Colon (tissue), 2 donors: Measurements from ENCODE around the gene CTNNA2.
A peak's percentile ranks its signal among the peaks of the same experiment; 100 is the strongest.

Experiments
- FAIRE-seq: peaks from 2 replicates; lab custom pipeline; 2012; peaks lifted over from hg19 to GRCh38; lab: Jason Lieb, UNC
- donor health status: control.
- donor health status: control.

The CTNNA2 gene

GRCh38 chr2:80035749-80036285 is 523.0 kb downstream of the CTNNA2 start:
- no peak for FAIRE-seq

- no peak for FAIRE-seq
Observed at GRCh38 chr2:80037310-80037709, 524.5 kb downstream of the CTNNA2 start.

GRCh38 chr2:80040226-80040625 is 527.4 kb downstream of the CTNNA2 start:
- no peak for FAIRE-seq

- no peak for FAIRE-seq
Observed at GRCh38 chr2:80042635-80043034, 529.8 kb downstream of the CTNNA2 start.

- FAIRE-seq = no peak
Observed at GRCh38 chr2:80048296-80048695, 535.4 kb downstream of the CTNNA2 start.

GRCh38 chr2:80050246-80050645 is 537.4 kb downstream of the CTNNA2 start:
- FAIRE-seq = no peak

GRCh38 chr2:80053522-80054345 is 540.9 kb downstream of the CTNNA2 start:
- FAIRE-seq = no peak

GRCh38 chr2:80054346-80054675 is 541.5 kb downstream of the CTNNA2 start:
- no peak for FAIRE-seq

- no peak for FAIRE-seq
Observed at GRCh38 chr2:80057956-80058355, 545.1 kb downstream of the CTNNA2 start.

GRCh38 chr2:80058562-80058961 is 545.7 kb downstream of the CTNNA2 start:
- FAIRE-seq = no peak

- no peak for FAIRE-seq
Observed at GRCh38 chr2:80059447-80059846, 546.6 kb downstream of the CTNNA2 start.

- FAIRE-seq = no peak
Observed at GRCh38 chr2:80061881-80062280, 549.0 kb downstream of the CTNNA2 start.

GRCh38 chr2:80062298-80062697 is 549.4 kb downstream of the CTNNA2 start:
- FAIRE-seq = no peak

- no peak for FAIRE-seq
Observed at GRCh38 chr2:80068038-80068731, 555.3 kb downstream of the CTNNA2 start.

GRCh38 chr2:80070587-80070986 is 557.7 kb downstream of the CTNNA2 start:
- no peak for FAIRE-seq

GRCh38 chr2:80071941-80072340 is 559.1 kb downstream of the CTNNA2 start:
- no peak for FAIRE-seq

- FAIRE-seq = no peak
Observed at GRCh38 chr2:80073134-80073561, 560.3 kb downstream of the CTNNA2 start.

- FAIRE-seq = no peak
Observed at GRCh38 chr2:80074321-80075070, 561.6 kb downstream of the CTNNA2 start.

GRCh38 chr2:80075719-80076118 is 562.9 kb downstream of the CTNNA2 start:
- FAIRE-seq = peak; percentile 99

- FAIRE-seq = no peak
Observed at GRCh38 chr2:80078290-80079036, 565.6 kb downstream of the CTNNA2 start.

GRCh38 chr2:80080957-80081356 is 568.1 kb downstream of the CTNNA2 start:
- FAIRE-seq = no peak

GRCh38 chr2:80086831-80087230 is 574.0 kb downstream of the CTNNA2 start:
- FAIRE-seq = no peak
